RWPE2 (cell line): ENCODE data around the gene TRIP10.

Source experiments
- ATAC-seq: fragments of 200-7000 bp; cut with Tn5 transposase; 3 replicates; pipeline ENCODE4 v1.9.1; 2021; ENCODE audit warnings: low read depth
- DNase-seq: peaks from one replicate; pipeline ENCODE4 v3.0.0-alpha.2; 2020; ENCODE audit warnings: low spot score
- H3K27ac ChIP-seq: fragments of 450-650 bp; 2 replicates; pipeline ENCODE4 v1.5.1; 2017; ENCODE audit warnings: mild to moderate bottlenecking; ENCODE audit not compliant: poor library complexity, severe bottlenecking
- H3K27me3 ChIP-seq: fragments of 250-450 bp; sonication (Bioruptor Pico); 2 replicates; pipeline ENCODE4 v1.5.1; 2021; ENCODE audit warnings: mild to moderate bottlenecking, moderate library complexity; ENCODE audit not compliant: insufficient read depth, poor library complexity, severe bottlenecking
- H3K36me3 ChIP-seq: fragments of 250-450 bp; sonication (Bioruptor Pico); 2 replicates; pipeline ENCODE4 v1.5.1; 2020; ENCODE audit warnings: low read depth, mild to moderate bottlenecking, moderate library complexity
- H3K4me1 ChIP-seq: fragments of 250-450 bp; sonication (Bioruptor Pico); 2 replicates; pipeline ENCODE4 v1.5.1; 2021; ENCODE audit warnings: mild to moderate bottlenecking, moderate library complexity; ENCODE audit not compliant: insufficient read depth, poor library complexity, severe bottlenecking
- H3K4me3 ChIP-seq: fragments of 250-450 bp; sonication (Bioruptor Pico); 2 replicates; pipeline ENCODE4 v1.5.1; 2021; ENCODE audit warnings: mild to moderate bottlenecking, moderate library complexity; ENCODE audit not compliant: severe bottlenecking
- H3K9me3 ChIP-seq: fragments of 250-450 bp; sonication (Bioruptor Pico); 2 replicates; pipeline ENCODE4 v1.5.1; 2021; ENCODE audit warnings: mild to moderate bottlenecking, moderate library complexity; ENCODE audit not compliant: severe bottlenecking
- TF ChIP-seq, protein P1 (sequence below): fragments of 450-650 bp; IDR thresholded peaks from one replicate; pipeline ENCODE4 v1.5.1; 2017; ENCODE audit warnings: mild to moderate bottlenecking, moderate library complexity; ENCODE audit not compliant: poor library complexity, severe bottlenecking

TRIP10 gene

DNA sequence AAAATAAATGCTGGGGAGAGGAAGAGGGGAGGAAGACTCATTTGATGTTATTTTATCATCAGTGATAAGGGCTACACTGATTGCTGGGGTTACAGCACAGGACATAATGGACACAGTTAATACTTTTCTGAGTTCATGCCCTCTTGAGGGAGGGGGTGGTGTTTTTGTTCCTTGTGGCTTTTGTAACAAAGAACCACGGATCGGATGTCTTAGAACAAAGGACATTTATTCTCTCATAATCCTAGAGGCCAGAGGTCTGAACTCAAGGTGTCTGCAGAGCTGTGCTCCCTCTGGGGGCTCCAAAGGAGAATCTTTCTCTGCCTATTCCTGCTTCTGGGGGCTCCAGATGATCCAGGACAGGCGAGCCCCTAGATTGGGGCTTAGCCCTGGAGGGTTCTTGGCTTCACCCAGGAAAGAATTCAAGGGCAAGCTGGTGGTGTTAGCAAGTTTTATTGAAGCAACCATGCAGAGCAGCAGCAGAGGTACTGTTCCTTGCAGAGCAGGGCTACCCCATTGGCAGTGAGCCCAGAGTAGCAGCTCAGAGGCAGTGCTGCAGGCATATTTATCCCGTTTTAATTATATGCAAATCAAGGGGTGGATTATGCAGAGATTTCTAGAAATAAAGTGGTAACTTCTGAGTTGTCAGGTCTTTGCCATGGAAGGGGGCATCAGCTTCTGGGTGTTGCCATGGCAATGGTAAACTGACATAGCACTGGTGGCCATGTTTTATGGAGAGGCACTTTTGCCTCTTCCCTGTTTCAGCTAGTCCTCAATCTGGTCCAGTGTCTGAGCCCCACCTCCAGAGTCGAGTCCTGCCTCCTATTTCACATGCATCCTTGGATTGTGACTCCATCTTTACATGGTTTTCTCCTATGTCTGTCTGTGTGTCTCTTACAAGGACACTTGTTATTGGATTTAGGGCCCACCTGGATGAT is 51.0 kb downstream of the TRIP10 start:
- Histone ChIP-seq H3K36me3 (no peaks in the 10 kb centered on the region), H3K27me3 (no peaks in the 10 kb centered on the region), H3K4me3 (no peak overlapping the region), H3K9me3 (no peaks in the 10 kb centered on the region), H3K4me1 (no peaks in the 10 kb centered on the region), H3K27ac (no peak overlapping the region)
- ATAC-seq (no peak), DNase-seq (no peak)
- TF ChIP-seq, protein P1, sequence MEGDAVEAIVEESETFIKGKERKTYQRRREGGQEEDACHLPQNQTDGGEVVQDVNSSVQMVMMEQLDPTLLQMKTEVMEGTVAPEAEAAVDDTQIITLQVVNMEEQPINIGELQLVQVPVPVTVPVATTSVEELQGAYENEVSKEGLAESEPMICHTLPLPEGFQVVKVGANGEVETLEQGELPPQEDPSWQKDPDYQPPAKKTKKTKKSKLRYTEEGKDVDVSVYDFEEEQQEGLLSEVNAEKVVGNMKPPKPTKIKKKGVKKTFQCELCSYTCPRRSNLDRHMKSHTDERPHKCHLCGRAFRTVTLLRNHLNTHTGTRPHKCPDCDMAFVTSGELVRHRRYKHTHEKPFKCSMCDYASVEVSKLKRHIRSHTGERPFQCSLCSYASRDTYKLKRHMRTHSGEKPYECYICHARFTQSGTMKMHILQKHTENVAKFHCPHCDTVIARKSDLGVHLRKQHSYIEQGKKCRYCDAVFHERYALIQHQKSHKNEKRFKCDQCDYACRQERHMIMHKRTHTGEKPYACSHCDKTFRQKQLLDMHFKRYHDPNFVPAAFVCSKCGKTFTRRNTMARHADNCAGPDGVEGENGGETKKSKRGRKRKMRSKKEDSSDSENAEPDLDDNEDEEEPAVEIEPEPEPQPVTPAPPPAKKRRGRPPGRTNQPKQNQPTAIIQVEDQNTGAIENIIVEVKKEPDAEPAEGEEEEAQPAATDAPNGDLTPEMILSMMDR: no peak

DNA sequence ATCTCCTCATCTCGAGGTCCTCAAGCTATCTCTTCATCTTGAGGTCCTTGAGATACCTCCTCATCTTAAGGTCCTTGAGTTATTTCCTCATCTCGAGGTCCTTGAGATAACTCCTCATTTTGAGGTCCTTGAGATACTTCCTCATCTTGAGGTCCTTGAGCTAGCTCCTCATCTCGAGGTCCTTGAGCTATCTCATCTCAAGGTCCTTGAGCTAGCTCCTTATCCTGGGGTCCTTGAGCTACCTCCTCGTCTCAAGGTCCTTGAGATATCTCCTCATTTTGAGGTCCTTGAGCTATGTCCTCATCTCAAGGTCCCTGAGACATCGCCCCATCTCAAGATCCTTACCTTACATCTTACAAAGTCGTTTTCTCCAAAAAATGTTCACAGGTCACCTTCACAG is 51.8 kb downstream of the TRIP10 start:
- DNase-seq: no peak
- Histone ChIP-seq H3K36me3 (no peaks in the 10 kb centered on the region), H3K27me3 (no peaks in the 10 kb centered on the region), H3K27ac (no peak overlapping the region), H3K4me1 (no peaks in the 10 kb centered on the region), H3K4me3 (no peak overlapping the region), H3K9me3 (no peaks in the 10 kb centered on the region)
- no peak for ATAC-seq
- TF ChIP-seq, protein P1: no peak

DNA sequence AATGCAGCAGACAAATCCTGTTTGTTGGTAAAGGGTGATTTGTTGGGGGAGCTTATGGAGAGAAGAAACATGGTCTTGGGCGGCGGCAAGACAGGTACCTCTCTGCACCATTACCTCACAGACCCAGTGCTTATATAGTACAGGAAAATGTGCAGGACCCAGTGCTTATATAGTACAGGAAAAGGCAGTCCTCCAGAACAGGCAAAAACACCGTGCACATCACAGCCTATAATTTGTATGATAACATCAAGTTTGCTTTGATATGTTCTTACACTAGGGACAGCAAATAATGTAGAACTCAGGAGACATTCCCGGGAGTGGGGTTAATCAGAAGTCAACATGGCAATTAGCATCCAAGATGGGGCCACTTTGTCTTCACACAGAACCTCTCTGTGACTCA is 53.9 kb downstream of the TRIP10 start:
- Histone ChIP-seq H3K4me3 (no peak overlapping the region), H3K9me3 (no peaks in the 10 kb centered on the region), H3K4me1 (no peaks in the 10 kb centered on the region), H3K27ac (no peak overlapping the region), H3K27me3 (no peaks in the 10 kb centered on the region), H3K36me3 (no peaks in the 10 kb centered on the region)
- DNase-seq: no peak
- TF ChIP-seq, protein P1: no peak
- no peak for ATAC-seq

DNA sequence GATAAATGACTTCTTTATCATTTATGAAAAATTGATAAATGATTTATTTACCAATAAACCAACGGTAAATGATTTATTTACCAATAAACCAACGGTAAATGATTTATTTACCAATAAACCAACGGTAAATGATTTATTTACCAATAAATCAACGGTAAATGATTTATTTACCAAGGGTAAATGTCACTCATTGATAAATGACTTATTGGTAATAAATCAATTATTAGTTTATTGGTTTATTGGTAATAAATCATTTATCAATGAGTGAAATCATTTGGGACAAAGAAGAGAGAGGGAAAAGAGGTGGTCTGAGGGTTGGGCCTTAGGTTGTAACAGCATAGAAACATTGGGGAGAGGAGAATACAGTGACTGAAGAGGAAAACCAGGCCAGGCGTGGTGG is 54.5 kb downstream of the TRIP10 start:
- H3K27me3 ChIP-seq: no peaks in the 10 kb centered on the region
- no peak for ATAC-seq
- no peak overlapping the region for H3K27ac ChIP-seq
- no peaks in the 10 kb centered on the region for H3K36me3 ChIP-seq
- no peak overlapping the region for H3K4me3 ChIP-seq
- H3K4me1 ChIP-seq: no peaks in the 10 kb centered on the region
- TF ChIP-seq, protein P1: no peak
- DNase-seq: no peak
- H3K9me3 ChIP-seq: no peaks in the 10 kb centered on the region
